ENCODE measurements around the gene POU2F3. TPM values are rescaled to one million over a fixed set of nuclear protein-coding genes. Genes with fewer than 3 reads are reported as not detected.

The POU2F3 gene
- total RNA-seq, 1 experiment from 2014 or later, result not detected

GRCh38 chr11:120209746-120210625 lies 30.0 kb upstream of the POU2F3 start:
- peaks cover 11% of the 10 kb centered on the region for H3K4me1 ChIP-seq (ENCODE audit: control insufficient read depth, insufficient read depth, low read length)
- CTCF ChIA-PET, result no interaction called here
- in situ Hi-C loops (cut with HindIII; ENCODE audit: low pct_unique_long_range_greater_than_20kb, low sequenced_read_pairs), result no loop called here
- intact Hi-C loops (cut with micrococcal nuclease; ENCODE audit: unreplicated experiment), result no loop called here
- no TSS peak for BruUV-seq (replicated peaks)
- H3K36me3 ChIP-seq (ENCODE audit: control insufficient read depth, insufficient read depth, low read length), result no peaks in the 10 kb centered on the region
- ATAC-seq, result no peak
- no peaks in the 10 kb centered on the region for H3K9me3 ChIP-seq (ENCODE audit: control insufficient read depth, insufficient read depth, low read depth, low read length)
- POLR2A ChIA-PET, result interaction anchor here (0.6 kb wide), 1 partner anchor 735 kb away, joined by 3 read pairs; no protein-coding TSS in a partner anchor
- no peak for DNase-seq (ENCODE audit: low read depth, low spot score)
- peaks cover 2% of the 10 kb centered on the region; the same call in 1 of the 2 replicates for H3K27me3 ChIP-seq (ENCODE audit: control insufficient read depth, insufficient read depth, low read length)
- TF ChIP-seq SIN3A (IDR thresholded peaks at IDR 0.05; ENCODE audit: borderline replicate concordance, insufficient read depth, low read depth, low read length) (no peak), TCF7L2 (IDR thresholded peaks at IDR 0.05; ENCODE audit: low read depth, low read length) (no peak), POLR2AphosphoS5 (IDR thresholded peaks at IDR 0.05; ENCODE audit: low read depth, low read length) (no peak), REST (IDR thresholded peaks at IDR 0.05; ENCODE audit: insufficient read depth in 1 of 2, low read depth in 2 of 2, low read length in 1 of 2) (no peak)
- TF ChIP-seq, protein P1, sequence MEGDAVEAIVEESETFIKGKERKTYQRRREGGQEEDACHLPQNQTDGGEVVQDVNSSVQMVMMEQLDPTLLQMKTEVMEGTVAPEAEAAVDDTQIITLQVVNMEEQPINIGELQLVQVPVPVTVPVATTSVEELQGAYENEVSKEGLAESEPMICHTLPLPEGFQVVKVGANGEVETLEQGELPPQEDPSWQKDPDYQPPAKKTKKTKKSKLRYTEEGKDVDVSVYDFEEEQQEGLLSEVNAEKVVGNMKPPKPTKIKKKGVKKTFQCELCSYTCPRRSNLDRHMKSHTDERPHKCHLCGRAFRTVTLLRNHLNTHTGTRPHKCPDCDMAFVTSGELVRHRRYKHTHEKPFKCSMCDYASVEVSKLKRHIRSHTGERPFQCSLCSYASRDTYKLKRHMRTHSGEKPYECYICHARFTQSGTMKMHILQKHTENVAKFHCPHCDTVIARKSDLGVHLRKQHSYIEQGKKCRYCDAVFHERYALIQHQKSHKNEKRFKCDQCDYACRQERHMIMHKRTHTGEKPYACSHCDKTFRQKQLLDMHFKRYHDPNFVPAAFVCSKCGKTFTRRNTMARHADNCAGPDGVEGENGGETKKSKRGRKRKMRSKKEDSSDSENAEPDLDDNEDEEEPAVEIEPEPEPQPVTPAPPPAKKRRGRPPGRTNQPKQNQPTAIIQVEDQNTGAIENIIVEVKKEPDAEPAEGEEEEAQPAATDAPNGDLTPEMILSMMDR (IDR thresholded peaks at IDR 0.05), result no peak
- H3K4me3 ChIP-seq (ENCODE audit: low read depth in 2 of 2, low read length in 2 of 2), result peak overlapping the region; percentile 54 to 62
- no peak overlapping the region for H3K27ac ChIP-seq (ENCODE audit: low read length)

GRCh38 chr11:120210626-120211521 lies 29.1 kb upstream of the POU2F3 start, which contains the start of gene OAF:
TSS of gene OAF (plus strand) at chr11:120211032. CDS start at chr11:120211280, 248 bp downstream.
- TF ChIP-seq TCF7L2 (IDR thresholded peaks at IDR 0.05; ENCODE audit: low read depth, low read length), result peak; percentile 57; the same call in 1 of the 2 replicates
- no peak for TF ChIP-seq POLR2AphosphoS5 (IDR thresholded peaks at IDR 0.05; ENCODE audit: low read depth, low read length)
- peak; percentile 88 for ATAC-seq
- intact Hi-C loops (cut with micrococcal nuclease; ENCODE audit: unreplicated experiment) (no loop called here), in situ Hi-C loops (cut with HindIII; ENCODE audit: low pct_unique_long_range_greater_than_20kb, low sequenced_read_pairs) (no loop called here)
- peaks cover 11% of the 10 kb centered on the region for H3K4me1 ChIP-seq (ENCODE audit: control insufficient read depth, insufficient read depth, low read length)
- H3K27ac ChIP-seq (ENCODE audit: low read length), result no peak within 1 kb of the TSS
- no peaks in the 10 kb centered on the region for H3K36me3 ChIP-seq (ENCODE audit: control insufficient read depth, insufficient read depth, low read length)
- no peaks in the 10 kb centered on the region for H3K9me3 ChIP-seq (ENCODE audit: control insufficient read depth, insufficient read depth, low read depth, low read length)
- no peak for DNase-seq (ENCODE audit: low read depth, low spot score)
- no TSS peak for BruUV-seq (replicated peaks)
- CTCF ChIA-PET, result no interaction called here
- H3K27me3 ChIP-seq (ENCODE audit: control insufficient read depth, insufficient read depth, low read length), result peaks cover 2% of the 10 kb centered on the region; the same call in 1 of the 2 replicates
- peak within 1 kb of the TSS; percentile 54 to 62 for H3K4me3 ChIP-seq (ENCODE audit: low read depth in 2 of 2, low read length in 2 of 2)
- POLR2A ChIA-PET, result interaction anchor here (0.6 kb wide), 1 partner anchor 734 kb away, joined by 3 read pairs; no protein-coding TSS in a partner anchor
